Measurements from ENCODE around the gene HEXIM2.

- TF ChIP-seq EZH2 (IDR thresholded peaks at IDR 0.05; ENCODE audit: low read depth, unreplicated experiment) = no peak
- no peak for TF ChIP-seq CTCF (conservative IDR thresholded peaks at IDR 0.05; ENCODE audit: low read depth in 2 of 2)
- no peak for TF ChIP-seq POLR2AphosphoS5 (IDR thresholded peaks at IDR 0.05; ENCODE audit: low read depth)
- TF ChIP-seq, protein P1, sequence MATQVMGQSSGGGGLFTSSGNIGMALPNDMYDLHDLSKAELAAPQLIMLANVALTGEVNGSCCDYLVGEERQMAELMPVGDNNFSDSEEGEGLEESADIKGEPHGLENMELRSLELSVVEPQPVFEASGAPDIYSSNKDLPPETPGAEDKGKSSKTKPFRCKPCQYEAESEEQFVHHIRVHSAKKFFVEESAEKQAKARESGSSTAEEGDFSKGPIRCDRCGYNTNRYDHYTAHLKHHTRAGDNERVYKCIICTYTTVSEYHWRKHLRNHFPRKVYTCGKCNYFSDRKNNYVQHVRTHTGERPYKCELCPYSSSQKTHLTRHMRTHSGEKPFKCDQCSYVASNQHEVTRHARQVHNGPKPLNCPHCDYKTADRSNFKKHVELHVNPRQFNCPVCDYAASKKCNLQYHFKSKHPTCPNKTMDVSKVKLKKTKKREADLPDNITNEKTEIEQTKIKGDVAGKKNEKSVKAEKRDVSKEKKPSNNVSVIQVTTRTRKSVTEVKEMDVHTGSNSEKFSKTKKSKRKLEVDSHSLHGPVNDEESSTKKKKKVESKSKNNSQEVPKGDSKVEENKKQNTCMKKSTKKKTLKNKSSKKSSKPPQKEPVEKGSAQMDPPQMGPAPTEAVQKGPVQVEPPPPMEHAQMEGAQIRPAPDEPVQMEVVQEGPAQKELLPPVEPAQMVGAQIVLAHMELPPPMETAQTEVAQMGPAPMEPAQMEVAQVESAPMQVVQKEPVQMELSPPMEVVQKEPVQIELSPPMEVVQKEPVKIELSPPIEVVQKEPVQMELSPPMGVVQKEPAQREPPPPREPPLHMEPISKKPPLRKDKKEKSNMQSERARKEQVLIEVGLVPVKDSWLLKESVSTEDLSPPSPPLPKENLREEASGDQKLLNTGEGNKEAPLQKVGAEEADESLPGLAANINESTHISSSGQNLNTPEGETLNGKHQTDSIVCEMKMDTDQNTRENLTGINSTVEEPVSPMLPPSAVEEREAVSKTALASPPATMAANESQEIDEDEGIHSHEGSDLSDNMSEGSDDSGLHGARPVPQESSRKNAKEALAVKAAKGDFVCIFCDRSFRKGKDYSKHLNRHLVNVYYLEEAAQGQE (IDR thresholded peaks at IDR 0.05; ENCODE audit: unreplicated experiment) = no peak
- TF ChIP-seq, protein P2, sequence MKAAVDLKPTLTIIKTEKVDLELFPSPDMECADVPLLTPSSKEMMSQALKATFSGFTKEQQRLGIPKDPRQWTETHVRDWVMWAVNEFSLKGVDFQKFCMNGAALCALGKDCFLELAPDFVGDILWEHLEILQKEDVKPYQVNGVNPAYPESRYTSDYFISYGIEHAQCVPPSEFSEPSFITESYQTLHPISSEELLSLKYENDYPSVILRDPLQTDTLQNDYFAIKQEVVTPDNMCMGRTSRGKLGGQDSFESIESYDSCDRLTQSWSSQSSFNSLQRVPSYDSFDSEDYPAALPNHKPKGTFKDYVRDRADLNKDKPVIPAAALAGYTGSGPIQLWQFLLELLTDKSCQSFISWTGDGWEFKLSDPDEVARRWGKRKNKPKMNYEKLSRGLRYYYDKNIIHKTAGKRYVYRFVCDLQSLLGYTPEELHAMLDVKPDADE (IDR thresholded peaks at IDR 0.05) = no peak
- TF ChIP-seq NANOG (IDR thresholded peaks at IDR 0.05; ENCODE audit: borderline replicate concordance) = no peak
- TF ChIP-seq EZH2phosphoT487 (IDR thresholded peaks at IDR 0.05; ENCODE audit: unreplicated experiment) = no peak
- no peak for TF ChIP-seq STAT1 (IDR thresholded peaks at IDR 0.05; ENCODE audit: unreplicated experiment)
- TF ChIP-seq CREB1 (CRISPR knock-in tag; IDR thresholded peaks at IDR 0.05; ENCODE audit: low read depth) = no peak
- no peak for TF ChIP-seq ZNF114 (CRISPR knock-in tag; IDR thresholded peaks at IDR 0.05)
Observed at GRCh38 chr17:45201457-45201856, 39.8 kb downstream of the HEXIM2 start.

Data from GM23338 (cell line).